ENCODE results near the gene STAMBPL1.

DNA sequence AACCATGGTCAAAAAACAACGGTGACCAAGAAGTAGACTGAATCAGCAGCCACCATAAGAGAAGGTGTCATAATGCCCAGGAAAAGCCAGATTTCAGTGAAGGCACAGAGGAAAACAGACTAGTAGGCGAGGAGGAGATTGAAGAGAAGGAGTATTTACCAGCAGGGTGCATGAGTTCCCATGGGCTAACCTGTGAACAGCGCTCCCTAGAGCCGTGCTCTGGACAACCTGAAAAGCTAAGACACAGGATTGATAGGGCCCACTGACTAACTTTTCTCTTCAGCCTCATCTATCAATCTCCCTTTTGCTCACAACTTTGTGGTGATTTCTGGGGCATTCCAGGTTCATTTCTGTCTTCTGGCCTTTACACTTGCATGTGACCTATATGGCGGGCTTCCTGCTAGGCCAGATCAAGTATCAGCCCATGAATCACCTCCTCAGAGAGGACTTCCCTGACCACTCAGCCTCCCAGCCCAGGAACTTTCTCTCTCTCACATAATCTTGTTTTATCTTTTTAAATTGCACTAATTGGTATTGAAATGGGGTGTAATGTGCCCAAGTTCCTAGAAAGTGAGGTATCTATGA, 41.2 kb upstream of the STAMBPL1 start:
- no peak for TF ChIP-seq POLR2A (IDR thresholded peaks at IDR 0.05; ENCODE audit: low read length)
- TF ChIP-seq GATA1 (IDR thresholded peaks at IDR 0.05; ENCODE audit: low read depth, low read length) = no peak
